Measurements from ENCODE around the gene RIN3. TPM values are rescaled to one million over a fixed set of nuclear protein-coding genes. Genes with fewer than 3 reads are reported as not detected.
A peak's percentile ranks its signal among the peaks of the same experiment; 100 is the strongest.

RIN3 gene
- total and polyA plus RNA-seq, 10 of the 15 experiments (the other 5 are each of a cell fraction or from before 2014, with no cell fraction given), result 0.91 to 23.3 (median 6.3) TPM

GRCh38 chr14:92658684-92659083 is 145.1 kb downstream of the RIN3 start:
- no peak overlapping the region for H3K4me3 ChIP-seq
- FAIRE-seq, result no peak
- ChIA-PET RAD21 (ENCODE audit: unreplicated experiment) (interaction anchor here (1.6 kb wide), 2 partner anchors 10 to 43 kb away, joined by 4 to 6 read pairs; no protein-coding TSS in a partner anchor), SMC1A (ENCODE audit: uncharacterized antibody, unreplicated experiment) (interaction anchor here (0.6 to 2.1 kb wide), 6 partner anchors 8 to 43 kb away, joined by 3 to 7 read pairs (median 4); no protein-coding TSS in a partner anchor), POLR2A (no interaction called here), CTCF (no interaction called here)
- no peaks in the 10 kb centered on the region for H3K27me3 ChIP-seq (replicated peaks in 1 of 2; ENCODE audit: control insufficient read depth in 2 of 2, insufficient read depth in 2 of 2, low read length in 1 of 2)
- in situ Hi-C loops (cut with MboI), result no loop called here
- H3K9ac ChIP-seq (ENCODE audit: control insufficient read depth, insufficient read depth, low read length), result no peak overlapping the region
- H3K9me3 ChIP-seq (replicated peaks; ENCODE audit: control insufficient read depth, insufficient read depth, low read length), result no peaks in the 10 kb centered on the region; the same call in 2 of the 3 replicates
- no peak overlapping the region for H2AFZ ChIP-seq (ENCODE audit: control insufficient read depth, low read depth, low read length)
- peaks cover 18% of the 10 kb centered on the region for H3K4me1 ChIP-seq (ENCODE audit: control insufficient read depth, insufficient read depth, low read length)
- no peak for ATAC-seq
- H3K79me2 ChIP-seq (ENCODE audit: control insufficient read depth, insufficient read depth, low read length), result peaks cover 24% of the 10 kb centered on the region
- intact Hi-C loops (cut with micrococcal nuclease; ENCODE audit: unreplicated experiment), result no loop called here
- DNase-seq (ENCODE audit: low read depth, low spot score), result no peak
- no TSS peak for BruUV-seq (replicated peaks)
- peak overlapping the region; percentile 34; the same call in 1 of the 2 replicates for H3K27ac ChIP-seq (ENCODE audit: control insufficient read depth, insufficient read depth)
- H3K4me2 ChIP-seq (ENCODE audit: control insufficient read depth, insufficient read depth), result no peak overlapping the region
- peaks cover 6 to 12% of the 10 kb centered on the region in 2 experiments; a peak in 3 of 4 replicates for H3K36me3 ChIP-seq (ENCODE audit: control insufficient read depth in 2 of 2, insufficient read depth in 2 of 2, low read length in 1 of 2)
- H4K20me1 ChIP-seq (ENCODE audit: control insufficient read depth, insufficient read depth), result no peaks in the 10 kb centered on the region
- TF ChIP-seq ZNF622 (IDR thresholded peaks at IDR 0.05) (no peak), HSF1 (IDR thresholded peaks at IDR 0.05; ENCODE audit: low read depth, low read length) (no peak), ZNF24 (IDR thresholded peaks at IDR 0.05) (no peak), BMI1 (IDR thresholded peaks at IDR 0.05; ENCODE audit: borderline replicate concordance) (no peak), EP300 (IDR thresholded peaks at IDR 0.05; ENCODE audit: borderline replicate concordance in 1 of 2, control insufficient read depth in 1 of 2, low read depth in 2 of 2, low read length in 2 of 2) (no peak), KDM1A (IDR thresholded peaks at IDR 0.05; ENCODE audit: borderline replicate concordance) (no peak), SREBF2 (IDR thresholded peaks at IDR 0.05; ENCODE audit: low read length) (no peak), CBX3 (IDR thresholded peaks at IDR 0.05; ENCODE audit: borderline replicate concordance, low read depth) (no peak), POLR2AphosphoS2 (IDR thresholded peaks at IDR 0.05; ENCODE audit: low read depth, low read length) (no peak), SIX5 (IDR thresholded peaks at IDR 0.05; ENCODE audit: low read depth, low read length, severe bottlenecking) (no peak), PRDM15 (CRISPR knock-in tag; IDR thresholded peaks at IDR 0.05) (no peak)
- TF ChIP-seq, protein P1, sequence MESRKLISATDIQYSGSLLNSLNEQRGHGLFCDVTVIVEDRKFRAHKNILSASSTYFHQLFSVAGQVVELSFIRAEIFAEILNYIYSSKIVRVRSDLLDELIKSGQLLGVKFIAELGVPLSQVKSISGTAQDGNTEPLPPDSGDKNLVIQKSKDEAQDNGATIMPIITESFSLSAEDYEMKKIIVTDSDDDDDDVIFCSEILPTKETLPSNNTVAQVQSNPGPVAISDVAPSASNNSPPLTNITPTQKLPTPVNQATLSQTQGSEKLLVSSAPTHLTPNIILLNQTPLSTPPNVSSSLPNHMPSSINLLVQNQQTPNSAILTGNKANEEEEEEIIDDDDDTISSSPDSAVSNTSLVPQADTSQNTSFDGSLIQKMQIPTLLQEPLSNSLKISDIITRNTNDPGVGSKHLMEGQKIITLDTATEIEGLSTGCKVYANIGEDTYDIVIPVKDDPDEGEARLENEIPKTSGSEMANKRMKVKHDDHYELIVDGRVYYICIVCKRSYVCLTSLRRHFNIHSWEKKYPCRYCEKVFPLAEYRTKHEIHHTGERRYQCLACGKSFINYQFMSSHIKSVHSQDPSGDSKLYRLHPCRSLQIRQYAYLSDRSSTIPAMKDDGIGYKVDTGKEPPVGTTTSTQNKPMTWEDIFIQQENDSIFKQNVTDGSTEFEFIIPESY (IDR thresholded peaks at IDR 0.05), result no peak
- TF ChIP-seq, protein P2, sequence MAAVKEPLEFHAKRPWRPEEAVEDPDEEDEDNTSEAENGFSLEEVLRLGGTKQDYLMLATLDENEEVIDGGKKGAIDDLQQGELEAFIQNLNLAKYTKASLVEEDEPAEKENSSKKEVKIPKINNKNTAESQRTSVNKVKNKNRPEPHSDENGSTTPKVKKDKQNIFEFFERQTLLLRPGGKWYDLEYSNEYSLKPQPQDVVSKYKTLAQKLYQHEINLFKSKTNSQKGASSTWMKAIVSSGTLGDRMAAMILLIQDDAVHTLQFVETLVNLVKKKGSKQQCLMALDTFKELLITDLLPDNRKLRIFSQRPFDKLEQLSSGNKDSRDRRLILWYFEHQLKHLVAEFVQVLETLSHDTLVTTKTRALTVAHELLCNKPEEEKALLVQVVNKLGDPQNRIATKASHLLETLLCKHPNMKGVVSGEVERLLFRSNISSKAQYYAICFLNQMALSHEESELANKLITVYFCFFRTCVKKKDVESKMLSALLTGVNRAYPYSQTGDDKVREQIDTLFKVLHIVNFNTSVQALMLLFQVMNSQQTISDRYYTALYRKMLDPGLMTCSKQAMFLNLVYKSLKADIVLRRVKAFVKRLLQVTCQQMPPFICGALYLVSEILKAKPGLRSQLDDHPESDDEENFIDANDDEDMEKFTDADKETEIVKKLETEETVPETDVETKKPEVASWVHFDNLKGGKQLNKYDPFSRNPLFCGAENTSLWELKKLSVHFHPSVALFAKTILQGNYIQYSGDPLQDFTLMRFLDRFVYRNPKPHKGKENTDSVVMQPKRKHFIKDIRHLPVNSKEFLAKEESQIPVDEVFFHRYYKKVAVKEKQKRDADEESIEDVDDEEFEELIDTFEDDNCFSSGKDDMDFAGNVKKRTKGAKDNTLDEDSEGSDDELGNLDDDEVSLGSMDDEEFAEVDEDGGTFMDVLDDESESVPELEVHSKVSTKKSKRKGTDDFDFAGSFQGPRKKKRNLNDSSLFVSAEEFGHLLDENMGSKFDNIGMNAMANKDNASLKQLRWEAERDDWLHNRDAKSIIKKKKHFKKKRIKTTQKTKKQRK (IDR thresholded peaks at IDR 0.05; ENCODE audit: low read depth, low read length), result no peak
